ENCODE measurements around the gene SLC38A10. TPM values are rescaled to one million over a fixed set of nuclear protein-coding genes. Genes with fewer than 3 reads are reported as not detected.
A peak's percentile ranks its signal among the peaks of the same experiment; 100 is the strongest.

Gene SLC38A10
- total RNA-seq, 1 donor from 2014 or later, result 67.5 TPM

GRCh38 chr17:81241648-81242420 lies 53.3 kb downstream of the SLC38A10 start:
- Histone ChIP-seq H3K27me3 (no peaks in the 10 kb centered on the region), H3K27ac (no peak overlapping the region), H3K4me3 (no peak overlapping the region), H3K4me1 (peaks cover 42% of the 10 kb centered on the region), H3K36me3 (no peaks in the 10 kb centered on the region), H3K9me3 (no peaks in the 10 kb centered on the region)
- TF ChIP-seq POLR2A (IDR thresholded peaks at IDR 0.05) (no peak), CTCF (IDR thresholded peaks at IDR 0.05) (peak; percentile 27 to 50 (median 36)), POLR2AphosphoS5 (IDR thresholded peaks at IDR 0.05; ENCODE audit: insufficient read depth in 1 of 2, low read depth in 1 of 2) (no peak)
- no peak for DNase-seq (ENCODE audit: extremely low spot score in 2 of 2)
- intact Hi-C loops (cut with DNase I), result no loop called here

GRCh38 chr17:81241203-81241602 lies 53.9 kb downstream of the SLC38A10 start:
- intact Hi-C loops (cut with DNase I), result no loop called here
- no peaks in the 10 kb centered on the region for H3K27me3 ChIP-seq
- no peak for TF ChIP-seq POLR2AphosphoS5 (IDR thresholded peaks at IDR 0.05; ENCODE audit: insufficient read depth in 1 of 2, low read depth in 1 of 2)
- no peak for TF ChIP-seq CTCF (IDR thresholded peaks at IDR 0.05)
- no peak for TF ChIP-seq POLR2A (IDR thresholded peaks at IDR 0.05)
- peaks cover 49% of the 10 kb centered on the region for H3K4me1 ChIP-seq
- H3K9me3 ChIP-seq, result no peaks in the 10 kb centered on the region
- no peak overlapping the region for H3K27ac ChIP-seq
- no peak for DNase-seq (ENCODE audit: extremely low spot score in 2 of 2)
- no peak overlapping the region for H3K4me3 ChIP-seq
- H3K36me3 ChIP-seq, result no peaks in the 10 kb centered on the region

GRCh38 chr17:81240761-81241160 lies 54.3 kb downstream of the SLC38A10 start:
- H3K4me1 ChIP-seq, result peaks cover 52% of the 10 kb centered on the region
- intact Hi-C loops (cut with DNase I), result no loop called here
- H3K36me3 ChIP-seq, result no peaks in the 10 kb centered on the region
- no peak overlapping the region for H3K4me3 ChIP-seq
- DNase-seq (ENCODE audit: extremely low spot score in 2 of 2), result no peak
- TF ChIP-seq POLR2AphosphoS5 (IDR thresholded peaks at IDR 0.05; ENCODE audit: insufficient read depth in 1 of 2, low read depth in 1 of 2), result no peak
- TF ChIP-seq CTCF (IDR thresholded peaks at IDR 0.05), result no peak
- no peak for TF ChIP-seq POLR2A (IDR thresholded peaks at IDR 0.05)
- H3K27ac ChIP-seq, result no peak overlapping the region
- no peaks in the 10 kb centered on the region for H3K27me3 ChIP-seq
- H3K9me3 ChIP-seq, result no peaks in the 10 kb centered on the region

GRCh38 chr17:81239714-81240555 lies 55.2 kb downstream of the SLC38A10 start:
- Histone ChIP-seq H3K9me3 (no peaks in the 10 kb centered on the region), H3K27ac (peak overlapping the region; percentile 80), H3K36me3 (no peaks in the 10 kb centered on the region), H3K4me3 (peak overlapping the region; percentile 77 to 98), H3K4me1 (peaks cover 52% of the 10 kb centered on the region), H3K27me3 (no peaks in the 10 kb centered on the region)
- intact Hi-C loops (cut with DNase I), result no loop called here
- no peak for TF ChIP-seq CTCF (IDR thresholded peaks at IDR 0.05)
- no peak for TF ChIP-seq POLR2AphosphoS5 (IDR thresholded peaks at IDR 0.05; ENCODE audit: insufficient read depth in 1 of 2, low read depth in 1 of 2)
- TF ChIP-seq POLR2A (IDR thresholded peaks at IDR 0.05), result no peak
- no peak for DNase-seq (ENCODE audit: extremely low spot score in 2 of 2)
